Sigmoid colon (tissue), 7 donors: ENCODE data around the gene BIK. TPM values are rescaled to one million over a fixed set of nuclear protein-coding genes. Genes with fewer than 3 reads are reported as not detected.
"Not testable (repeated sequence)": the region's sequence is repeated elsewhere in the genome, so short reads cannot be mapped to it uniquely, and the experiment has no call there.

Experiments used
- DNase-seq: peaks from one replicate; pipeline ENCODE4 v3.0.0-alpha.2; 2019
- H3K27ac ChIP-seq, 4 donors: fragments of 200-600 bp; sonication (generic); one replicate each; pipeline ENCODE4 v1.5.1; 2016 to 2019; ENCODE audit warnings: mild to moderate bottlenecking in 1 of 4
- H3K27me3 ChIP-seq, 3 donors: fragments of 200-600 bp; sonication (generic); one replicate each; pipeline ENCODE4 v1.5.1; 2019; ENCODE audit warnings: mild to moderate bottlenecking in 1 of 3
- H3K36me3 ChIP-seq, 4 donors: fragments of 200-600 bp; sonication (generic); one replicate each; pipeline ENCODE4 v1.5.1; 2016 to 2019
- H3K4me1 ChIP-seq, 4 donors: fragments of 200-600 bp; sonication (generic); one replicate each; pipeline ENCODE4 v1.5.1; 2017 to 2019
- H3K4me3 ChIP-seq, 4 donors: fragments of 200-600 bp; sonication (generic); one replicate each; pipeline ENCODE4 v1.5.1; 2017 to 2019; ENCODE audit warnings: mild to moderate bottlenecking in 2 of 4, moderate library complexity in 1 of 4
- H3K9me3 ChIP-seq, 4 donors: fragments of 200-600 bp in 3 of 4; sonication (generic) in 3 of 4; one replicate each; pipeline versions ENCODE4 v1.5.1 to v1.6.1; 2013 to 2019
- CTCF ChIP-seq, 4 experiments: fragments of 450-650 bp in 3 of 4; fragments of 200-600 bp in 1 of 4; IDR thresholded peaks; one replicate each; pipeline ENCODE4 v1.5.1; 2016 to 2019; ENCODE audit warnings: antibody characterized with exemption in 4 of 4, mild to moderate bottlenecking in 3 of 4, moderate library complexity in 2 of 4
- EP300 ChIP-seq, 4 donors: sonication (generic); formaldehyde crosslinking; IDR thresholded peaks; one replicate each; pipeline ENCODE4 v1.6.1; 2017; ENCODE audit warnings: antibody characterized with exemption in 4 of 4
- POLR2A ChIP-seq, 2 donors: fragments of 450-650 bp; IDR thresholded peaks; one replicate each; pipeline ENCODE4 v1.6.1; 2016; ENCODE audit warnings: antibody characterized with exemption in 2 of 2, mild to moderate bottlenecking in 2 of 2, moderate library complexity in 2 of 2
- POLR2AphosphoS5 ChIP-seq, 4 donors: sonication (generic); formaldehyde crosslinking; IDR thresholded peaks; one replicate each; pipeline ENCODE4 v1.6.1; 2017; ENCODE audit warnings: antibody characterized with exemption in 4 of 4
- WGBS, 2 donors: extraction: QIAGEN DNeasy Blood & Tissue Kit; methylation state at CpG; one replicate each; pipeline ENCODE4 v1.1.7; 2013; 5-methylcytosine and 5-hydroxymethylcytosine counted together
- intact Hi-C: fragments of 100-400 bp; cut with DNase I; formaldehyde crosslinking; loops from one replicate; pipeline ENCODE4 v1.15.1; 2023
- polyA plus RNA-seq, 3 donors: library from polyadenylated mRNA; stranded (reverse); fragments of 200-250 nt; gene quantifications; one replicate each; pipeline ENCODE4 v1.2.3, GENCODE V29; 2013
- total RNA-seq, 4 donors: library from RNA; depleted of rRNA; stranded (reverse); fragments of >200 nt; gene quantifications; one replicate each; pipeline ENCODE4 v1.1.0, GENCODE V29; 2016
- donor health status: healthy with polysubstance abuse.
- donor health status: Bipolar disorder and iron deficiency.
- donor health status: healthy.

BIK gene
- total and polyA plus RNA-seq, 7 donors = 29.6 to 39.1 (median 35.4) TPM; not detected in 4

GRCh38 chr22:43099095-43099494, 11.5 kb upstream of the BIK start:
- H3K27ac ChIP-seq = no peak overlapping the region
- intact Hi-C loops = no loop called here

GRCh38 chr22:43100225-43100624, 10.3 kb upstream of the BIK start:
- H3K4me1 ChIP-seq = no peaks in the 10 kb centered on the region
- H3K9me3 ChIP-seq = no peaks in the 10 kb centered on the region
- intact Hi-C loops = no loop called here
- no peaks in the 10 kb centered on the region for H3K27me3 ChIP-seq
- TF ChIP-seq POLR2AphosphoS5 (IDR thresholded peaks at IDR 0.05) = no peak
- TF ChIP-seq POLR2A (IDR thresholded peaks at IDR 0.05) = no peak
- TF ChIP-seq CTCF (IDR thresholded peaks at IDR 0.05) = no peak
- WGBS, 2 donors = 15 to 47% methylated on average over 5 of the region's 5 CpGs
- H3K4me3 ChIP-seq = no peak overlapping the region
- H3K27ac ChIP-seq = no peak overlapping the region
- DNase-seq = no peak
- no peaks in the 10 kb centered on the region for H3K36me3 ChIP-seq

More at GRCh38 chr22:43099095-43099494, 11.5 kb upstream of the BIK start:
- H3K27me3 ChIP-seq = no peaks in the 10 kb centered on the region
- no peak for DNase-seq
- H3K4me1 ChIP-seq = no peaks in the 10 kb centered on the region
- 94 to 95% methylated on average over 4 of the region's 4 CpGs for WGBS, 2 donors
- no peak for TF ChIP-seq POLR2A (IDR thresholded peaks at IDR 0.05)
- TF ChIP-seq POLR2AphosphoS5 (IDR thresholded peaks at IDR 0.05) = no peak
- no peak for TF ChIP-seq EP300 (IDR thresholded peaks at IDR 0.05)
- TF ChIP-seq CTCF (IDR thresholded peaks at IDR 0.05) = no peak
- no peak overlapping the region for H3K4me3 ChIP-seq
- no peaks in the 10 kb centered on the region for H3K9me3 ChIP-seq
- H3K36me3 ChIP-seq = no peaks in the 10 kb centered on the region

GRCh38 chr22:43101306-43101705, 9.2 kb upstream of the BIK start:
- TF ChIP-seq POLR2A (IDR thresholded peaks at IDR 0.05) = no peak
- no peak for TF ChIP-seq POLR2AphosphoS5 (IDR thresholded peaks at IDR 0.05)
- no peak for TF ChIP-seq CTCF (IDR thresholded peaks at IDR 0.05)
- no peak for TF ChIP-seq EP300 (IDR thresholded peaks at IDR 0.05)
- WGBS, 2 donors = 84 to 93% methylated on average over 7 of the region's 7 CpGs
- H3K4me3 ChIP-seq = no peak overlapping the region
- no peaks in the 10 kb centered on the region for H3K9me3 ChIP-seq
- no peak overlapping the region for H3K27ac ChIP-seq
- H3K27me3 ChIP-seq = no peaks in the 10 kb centered on the region
- intact Hi-C loops = no loop called here
- DNase-seq = no peak
- H3K36me3 ChIP-seq = no peaks in the 10 kb centered on the region
- no peaks in the 10 kb centered on the region for H3K4me1 ChIP-seq

- H3K4me3 ChIP-seq, H3K27ac ChIP-seq, H3K4me1 ChIP-seq, H3K36me3 ChIP-seq, H3K27me3 ChIP-seq, intact Hi-C loops, DNase-seq, H3K9me3 ChIP-seq: not testable (repeated sequence)
- 17 to 53% methylated on average over 15 of the region's 15 CpGs for WGBS, 2 donors
Measured at GRCh38 chr22:43104056-43104625, 6.4 kb upstream of the BIK start.

GRCh38 chr22:43104950-43105349, 5.6 kb upstream of the BIK start:
- intact Hi-C loops, H3K4me1 ChIP-seq: not testable (repeated sequence)
- WGBS, 2 donors = 94% methylated on average over 3 of the region's 3 CpGs

GRCh38 chr22:43106302-43106701, 4.2 kb upstream of the BIK start:
- Histone ChIP-seq H3K4me3 (no peak overlapping the region), H3K9me3 (no peaks in the 10 kb centered on the region), H3K27me3 (peaks cover 9 to 23% (median 16%) of the 10 kb centered on the region in 3 donors), H3K36me3 (no peaks in the 10 kb centered on the region), H3K4me1 (peaks cover 0 to 18% (median 14%) of the 10 kb centered on the region in 4 donors), H3K27ac (no peak overlapping the region)
- DNase-seq = no peak
- TF ChIP-seq POLR2A (IDR thresholded peaks at IDR 0.05) (no peak), EP300 (IDR thresholded peaks at IDR 0.05) (no peak), POLR2AphosphoS5 (IDR thresholded peaks at IDR 0.05) (no peak), CTCF (IDR thresholded peaks at IDR 0.05) (no peak)
- intact Hi-C loops = no loop called here
- WGBS, 2 donors = 94 to 95% methylated on average over 8 of the region's 8 CpGs

More at GRCh38 chr22:43104950-43105349, 5.6 kb upstream of the BIK start:
- not testable (repeated sequence) for H3K9me3 ChIP-seq, H3K36me3 ChIP-seq, H3K27me3 ChIP-seq, H3K27ac ChIP-seq, H3K4me3 ChIP-seq, DNase-seq
